ENCODE measurements around the gene S100A10. TPM values are rescaled to one million over a fixed set of nuclear protein-coding genes. Genes with fewer than 3 reads are reported as not detected.

S100A10 gene
- total and polyA plus RNA-seq, 2 experiments from 2014 or later = 35.9 to 634 TPM

GRCh38 chr1:151995774-151996173 lies 2.1 kb upstream of the S100A10 start:
- no peak overlapping the region for H3K4me2 ChIP-seq
- H3K27me3 Mint-ChIP-seq (ENCODE audit: insufficient read depth, low read depth, poor library complexity) = peaks cover 24% of the 10 kb centered on the region

More at GRCh38 chr1:151995774-151996173, 2.1 kb upstream of the S100A10 start:
- H3K36me3 ChIP-seq (ENCODE audit: insufficient read depth) = no peaks in the 10 kb centered on the region
- Mint-ChIP-seq H3K27ac (no peak overlapping the region), H3K9me3 (no peaks in the 10 kb centered on the region), H3K4me3 (no peak overlapping the region), H3K36me3 (ENCODE audit: low read depth) (no peaks in the 10 kb centered on the region), H3K4me1 (peaks cover 28% of the 10 kb centered on the region)
- DNase-seq (ENCODE audit: low spot score) (no peak), ATAC-seq (no peak)
- peaks cover 16% of the 10 kb centered on the region for H3K27me3 ChIP-seq (ENCODE audit: insufficient read depth)
- peaks cover 5% of the 10 kb centered on the region; the same call in 1 of the 2 replicates for H3F3A ChIP-seq (replicated peaks; ENCODE audit: low read depth)
- H4K20me1 ChIP-seq (replicated peaks; ENCODE audit: insufficient read depth) = 0 out of 2 replicates have a peak, but pooled peaks cover 2% of the 10 kb centered on the region
- peaks cover 13% of the 10 kb centered on the region for H3K79me2 ChIP-seq (replicated peaks; ENCODE audit: insufficient read depth)
- H3K9me2 ChIP-seq (ENCODE audit: insufficient read depth) = no peaks in the 10 kb centered on the region
- H3K4me1 ChIP-seq (ENCODE audit: insufficient read depth) = peaks cover 22% of the 10 kb centered on the region
- H3K27ac ChIP-seq (ENCODE audit: low read depth) = no peak overlapping the region
- TF ChIP-seq CTCF (conservative IDR thresholded peaks at IDR 0.05; ENCODE audit: low read depth in 2 of 2) (no peak), ZNF114 (CRISPR knock-in tag; IDR thresholded peaks at IDR 0.05) (no peak), ZNF331 (CRISPR knock-in tag; IDR thresholded peaks at IDR 0.05; ENCODE audit: low read depth) (no peak), NANOG (IDR thresholded peaks at IDR 0.05; ENCODE audit: borderline replicate concordance) (no peak), JUNB (IDR thresholded peaks at IDR 0.05; ENCODE audit: unreplicated experiment) (no peak), EZH2phosphoT487 (IDR thresholded peaks at IDR 0.05; ENCODE audit: unreplicated experiment) (no peak), CREB1 (CRISPR knock-in tag; IDR thresholded peaks at IDR 0.05; ENCODE audit: low read depth) (no peak), ZNF462 (CRISPR knock-in tag; IDR thresholded peaks at IDR 0.05) (no peak), STAT1 (IDR thresholded peaks at IDR 0.05; ENCODE audit: unreplicated experiment) (no peak), POLR2AphosphoS5 (IDR thresholded peaks at IDR 0.05; ENCODE audit: low read depth) (no peak), EZH2 (IDR thresholded peaks at IDR 0.05; ENCODE audit: low read depth, unreplicated experiment) (no peak)
- TF ChIP-seq, protein P1, sequence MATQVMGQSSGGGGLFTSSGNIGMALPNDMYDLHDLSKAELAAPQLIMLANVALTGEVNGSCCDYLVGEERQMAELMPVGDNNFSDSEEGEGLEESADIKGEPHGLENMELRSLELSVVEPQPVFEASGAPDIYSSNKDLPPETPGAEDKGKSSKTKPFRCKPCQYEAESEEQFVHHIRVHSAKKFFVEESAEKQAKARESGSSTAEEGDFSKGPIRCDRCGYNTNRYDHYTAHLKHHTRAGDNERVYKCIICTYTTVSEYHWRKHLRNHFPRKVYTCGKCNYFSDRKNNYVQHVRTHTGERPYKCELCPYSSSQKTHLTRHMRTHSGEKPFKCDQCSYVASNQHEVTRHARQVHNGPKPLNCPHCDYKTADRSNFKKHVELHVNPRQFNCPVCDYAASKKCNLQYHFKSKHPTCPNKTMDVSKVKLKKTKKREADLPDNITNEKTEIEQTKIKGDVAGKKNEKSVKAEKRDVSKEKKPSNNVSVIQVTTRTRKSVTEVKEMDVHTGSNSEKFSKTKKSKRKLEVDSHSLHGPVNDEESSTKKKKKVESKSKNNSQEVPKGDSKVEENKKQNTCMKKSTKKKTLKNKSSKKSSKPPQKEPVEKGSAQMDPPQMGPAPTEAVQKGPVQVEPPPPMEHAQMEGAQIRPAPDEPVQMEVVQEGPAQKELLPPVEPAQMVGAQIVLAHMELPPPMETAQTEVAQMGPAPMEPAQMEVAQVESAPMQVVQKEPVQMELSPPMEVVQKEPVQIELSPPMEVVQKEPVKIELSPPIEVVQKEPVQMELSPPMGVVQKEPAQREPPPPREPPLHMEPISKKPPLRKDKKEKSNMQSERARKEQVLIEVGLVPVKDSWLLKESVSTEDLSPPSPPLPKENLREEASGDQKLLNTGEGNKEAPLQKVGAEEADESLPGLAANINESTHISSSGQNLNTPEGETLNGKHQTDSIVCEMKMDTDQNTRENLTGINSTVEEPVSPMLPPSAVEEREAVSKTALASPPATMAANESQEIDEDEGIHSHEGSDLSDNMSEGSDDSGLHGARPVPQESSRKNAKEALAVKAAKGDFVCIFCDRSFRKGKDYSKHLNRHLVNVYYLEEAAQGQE (IDR thresholded peaks at IDR 0.05; ENCODE audit: unreplicated experiment) = no peak
- TF ChIP-seq, protein P2, sequence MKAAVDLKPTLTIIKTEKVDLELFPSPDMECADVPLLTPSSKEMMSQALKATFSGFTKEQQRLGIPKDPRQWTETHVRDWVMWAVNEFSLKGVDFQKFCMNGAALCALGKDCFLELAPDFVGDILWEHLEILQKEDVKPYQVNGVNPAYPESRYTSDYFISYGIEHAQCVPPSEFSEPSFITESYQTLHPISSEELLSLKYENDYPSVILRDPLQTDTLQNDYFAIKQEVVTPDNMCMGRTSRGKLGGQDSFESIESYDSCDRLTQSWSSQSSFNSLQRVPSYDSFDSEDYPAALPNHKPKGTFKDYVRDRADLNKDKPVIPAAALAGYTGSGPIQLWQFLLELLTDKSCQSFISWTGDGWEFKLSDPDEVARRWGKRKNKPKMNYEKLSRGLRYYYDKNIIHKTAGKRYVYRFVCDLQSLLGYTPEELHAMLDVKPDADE (IDR thresholded peaks at IDR 0.05) = no peak
- H2AFZ ChIP-seq = no peak overlapping the region
- no peak overlapping the region for H3K4me3 ChIP-seq
